SU-DHL-6 (cell line): ENCODE measurements around the gene CALML4.

Experiments
- H2AFZ ChIP-seq: fragments of 200-600 bp; sonication (generic); 2 replicates; pipeline ENCODE4 v1.6.1; 2014; ENCODE audit warnings: low read depth, mild to moderate bottlenecking, moderate library complexity, mixed read lengths, antibody characterized with exemption, low read length; ENCODE audit not compliant: severe bottlenecking
- H3F3A ChIP-seq: fragments of 200-600 bp; shearing (Covaris generic); 2 replicates; pipeline ENCODE4 v1.6.0; 2016; ENCODE audit warnings: antibody characterized with exemption, mild to moderate bottlenecking; ENCODE audit not compliant: insufficient read depth
- H3K27ac ChIP-seq: fragments of 200-600 bp; sonication (generic); 2 replicates; pipeline ENCODE4 v1.5.1; 2016; ENCODE audit warnings: low read depth, mild to moderate bottlenecking, low read length, moderate library complexity, mixed read lengths
- H3K27me3 ChIP-seq: fragments of 200-600 bp; sonication (generic), shearing (Covaris generic); 2 replicates; pipeline ENCODE4 v1.6.0; 2014; ENCODE audit warnings: mild to moderate bottlenecking, low read length
- H3K36me3 ChIP-seq: fragments of 200-600 bp; sonication (generic); 2 replicates; pipeline ENCODE4 v1.6.1; 2014; ENCODE audit warnings: mild to moderate bottlenecking, low read length, mixed read lengths
- H3K4me2 ChIP-seq: fragments of 300-600, 200-600 bp; shearing (Covaris generic), sonication (generic); 2 replicates; pipeline ENCODE4 v1.6.0; 2014; ENCODE audit warnings: low read length, low read depth, mild to moderate bottlenecking; ENCODE audit not compliant: poor library complexity, severe bottlenecking
- H3K4me3 ChIP-seq: fragments of 200-600 bp; sonication (generic); 2 replicates; pipeline ENCODE4 v1.5.1; 2014; ENCODE audit warnings: antibody characterized with exemption, low read length, mild to moderate bottlenecking, mixed read lengths; ENCODE audit not compliant: insufficient read depth, poor library complexity, severe bottlenecking
- H3K79me2 ChIP-seq: fragments of 200-600 bp; sonication (generic); 2 replicates; pipeline ENCODE4 v1.6.1; 2014; ENCODE audit warnings: mild to moderate bottlenecking, low read length, moderate library complexity; ENCODE audit not compliant: insufficient read depth
- H3K9ac ChIP-seq: fragments of 200-600 bp; sonication (generic); 2 replicates; pipeline ENCODE4 v1.7.0; 2014; ENCODE audit warnings: mild to moderate bottlenecking, low read length
- H3K9me2 ChIP-seq: fragments of 200-600 bp; sonication (generic); replicated peaks from 2 replicates; pipeline ENCODE4 v1.6.1; 2014; ENCODE audit warnings: low read length; ENCODE audit not compliant: insufficient read depth
- H3K9me3 ChIP-seq: fragments of 200-600 bp; sonication (generic); 2 replicates; pipeline ENCODE4 v1.6.1; 2014; ENCODE audit warnings: low read length, mixed read lengths; ENCODE audit not compliant: insufficient read depth
- H4K20me1 ChIP-seq: fragments of 200-600 bp; sonication (generic); 2 replicates; pipeline ENCODE4 v1.6.1; 2014; ENCODE audit warnings: low read depth, mild to moderate bottlenecking, antibody characterized with exemption, low read length, moderate library complexity, mixed read lengths
- EZH2phosphoT487 ChIP-seq: fragments of 200-600 bp; sonication (generic), shearing (Covaris generic); conservative IDR thresholded peaks from 2 replicates; pipeline ENCODE4 v1.6.1; 2018; ENCODE audit warnings: mild to moderate bottlenecking, antibody characterized with exemption, low read length, moderate library complexity, mixed read lengths
- TF ChIP-seq, protein P1 (sequence below): fragments of 200-600 bp; sonication (generic); IDR thresholded peaks from one replicate; pipeline ENCODE4 v1.5.1; 2017; ENCODE audit warnings: antibody characterized with exemption, mild to moderate bottlenecking, low read length, moderate library complexity; ENCODE audit not compliant: insufficient read depth, poor library complexity, severe bottlenecking

Gene CALML4

DNA sequence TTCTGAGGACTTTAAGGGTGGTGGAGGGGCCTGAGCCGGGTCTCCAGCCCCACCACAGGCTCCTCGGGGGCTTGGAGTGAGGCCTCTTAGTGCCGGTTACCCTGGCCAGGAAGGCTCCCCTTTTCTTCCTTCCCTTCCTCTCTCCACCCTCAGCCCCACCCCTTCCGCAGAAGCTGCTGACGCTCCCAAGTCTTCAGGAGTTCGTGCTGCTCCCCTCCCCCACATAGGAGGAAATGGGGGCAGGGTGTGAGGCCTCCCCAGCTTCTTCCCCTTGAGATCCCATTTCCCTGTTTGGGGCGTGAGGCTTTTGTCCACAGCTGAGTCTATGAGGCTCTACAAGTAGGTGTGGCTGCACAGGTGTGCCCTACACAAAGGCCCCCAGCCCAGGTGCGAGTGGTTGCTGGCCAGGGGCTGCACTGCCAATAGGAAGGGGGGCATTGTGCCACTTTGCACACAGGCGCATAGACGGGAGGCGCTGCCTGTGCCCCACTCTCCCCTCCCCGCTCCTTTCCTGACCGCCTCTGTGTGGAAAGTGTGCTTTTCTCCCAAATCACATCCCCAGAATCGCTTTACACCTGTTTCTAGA lies 915 bp upstream of the CALML4 start:
- no peaks in the 10 kb centered on the region for H3K27me3 ChIP-seq
- peaks cover 27% of the 10 kb centered on the region for H3K79me2 ChIP-seq
- no peaks in the 10 kb centered on the region for H3K9me2 ChIP-seq
- no peaks in the 10 kb centered on the region for H3K9me3 ChIP-seq
- H3K27ac ChIP-seq, result no peak overlapping the region
- no peaks in the 10 kb centered on the region for H3K36me3 ChIP-seq
- no peak overlapping the region for H3K9ac ChIP-seq
- no peak for TF ChIP-seq EZH2phosphoT487
- TF ChIP-seq, protein P1, sequence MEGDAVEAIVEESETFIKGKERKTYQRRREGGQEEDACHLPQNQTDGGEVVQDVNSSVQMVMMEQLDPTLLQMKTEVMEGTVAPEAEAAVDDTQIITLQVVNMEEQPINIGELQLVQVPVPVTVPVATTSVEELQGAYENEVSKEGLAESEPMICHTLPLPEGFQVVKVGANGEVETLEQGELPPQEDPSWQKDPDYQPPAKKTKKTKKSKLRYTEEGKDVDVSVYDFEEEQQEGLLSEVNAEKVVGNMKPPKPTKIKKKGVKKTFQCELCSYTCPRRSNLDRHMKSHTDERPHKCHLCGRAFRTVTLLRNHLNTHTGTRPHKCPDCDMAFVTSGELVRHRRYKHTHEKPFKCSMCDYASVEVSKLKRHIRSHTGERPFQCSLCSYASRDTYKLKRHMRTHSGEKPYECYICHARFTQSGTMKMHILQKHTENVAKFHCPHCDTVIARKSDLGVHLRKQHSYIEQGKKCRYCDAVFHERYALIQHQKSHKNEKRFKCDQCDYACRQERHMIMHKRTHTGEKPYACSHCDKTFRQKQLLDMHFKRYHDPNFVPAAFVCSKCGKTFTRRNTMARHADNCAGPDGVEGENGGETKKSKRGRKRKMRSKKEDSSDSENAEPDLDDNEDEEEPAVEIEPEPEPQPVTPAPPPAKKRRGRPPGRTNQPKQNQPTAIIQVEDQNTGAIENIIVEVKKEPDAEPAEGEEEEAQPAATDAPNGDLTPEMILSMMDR, result no peak
- H3K4me2 ChIP-seq, result no peak overlapping the region
- no peak overlapping the region for H2AFZ ChIP-seq
- peaks cover 5% of the 10 kb centered on the region for H3F3A ChIP-seq
- no peaks in the 10 kb centered on the region for H4K20me1 ChIP-seq
- H3K4me3 ChIP-seq, result no peak overlapping the region

DNA sequence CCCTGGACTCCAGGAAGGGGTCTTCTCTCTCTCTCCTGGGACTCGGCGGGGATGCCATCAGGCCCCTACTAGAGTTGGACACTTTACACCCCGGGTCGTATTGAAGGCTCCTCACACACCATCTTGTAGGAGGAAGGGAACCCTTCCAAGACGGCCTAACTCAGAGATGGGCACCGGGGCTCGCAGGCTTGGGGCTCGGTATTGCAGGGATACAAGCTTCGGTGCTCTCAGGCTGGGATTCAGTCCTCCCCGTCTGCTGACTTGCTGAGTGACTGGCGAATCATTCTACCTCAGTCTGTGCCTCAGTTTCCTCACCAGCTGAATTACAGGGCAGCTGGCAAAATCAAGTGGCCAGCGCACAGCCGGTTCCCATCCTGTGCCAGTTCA lies 419 bp upstream of the CALML4 start:
- H3K27ac ChIP-seq, result no peak overlapping the region
- no peak overlapping the region for H3K4me2 ChIP-seq
- H3K79me2 ChIP-seq, result peaks cover 32% of the 10 kb centered on the region
- no peaks in the 10 kb centered on the region for H3K36me3 ChIP-seq
- no peak overlapping the region for H2AFZ ChIP-seq
- no peaks in the 10 kb centered on the region for H3K27me3 ChIP-seq
- H3K4me3 ChIP-seq, result no peak overlapping the region
- H3F3A ChIP-seq, result peaks cover 5% of the 10 kb centered on the region
- TF ChIP-seq EZH2phosphoT487, result no peak
- TF ChIP-seq, protein P1, result no peak
- no peak overlapping the region for H3K9ac ChIP-seq
- no peaks in the 10 kb centered on the region for H3K9me2 ChIP-seq
- H3K9me3 ChIP-seq, result no peaks in the 10 kb centered on the region
- H4K20me1 ChIP-seq, result no peaks in the 10 kb centered on the region

DNA sequence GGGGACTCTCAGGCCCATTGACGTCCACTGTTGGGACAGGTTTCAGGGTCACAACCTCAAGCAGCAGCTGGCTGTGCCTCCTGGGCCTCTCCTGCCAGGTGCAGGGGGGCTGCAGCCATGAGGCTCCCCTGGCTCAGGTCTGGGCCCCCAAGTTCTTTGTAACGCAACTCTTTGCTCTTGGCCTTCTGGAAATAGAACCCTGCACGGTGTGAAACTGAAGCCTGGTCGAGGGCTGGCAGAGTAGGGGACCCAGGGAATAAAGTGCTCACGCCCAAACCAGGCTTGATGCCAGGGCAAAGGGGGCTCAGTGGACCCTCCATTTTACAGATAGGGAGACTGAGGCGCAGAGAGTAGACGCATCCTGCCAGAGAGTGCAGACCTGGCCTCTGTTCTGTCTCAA lies 771 bp downstream of the CALML4 start:
- TF ChIP-seq, protein P1, result no peak
- no peak for TF ChIP-seq EZH2phosphoT487
- no peak overlapping the region for H3K4me2 ChIP-seq
- no peak overlapping the region for H3K4me3 ChIP-seq
- no peaks in the 10 kb centered on the region for H3K9me3 ChIP-seq
- no peaks in the 10 kb centered on the region for H3K36me3 ChIP-seq
- no peak overlapping the region for H3K27ac ChIP-seq
- no peak overlapping the region for H2AFZ ChIP-seq
- no peaks in the 10 kb centered on the region for H3K27me3 ChIP-seq
- no peaks in the 10 kb centered on the region for H4K20me1 ChIP-seq
- peaks cover 29% of the 10 kb centered on the region for H3K79me2 ChIP-seq
- peaks cover 2% of the 10 kb centered on the region for H3F3A ChIP-seq
- no peaks in the 10 kb centered on the region for H3K9me2 ChIP-seq
- no peak overlapping the region for H3K9ac ChIP-seq
